HT1080 (cell line): ENCODE measurements around the gene USP3. TPM values are rescaled to one million over a fixed set of nuclear protein-coding genes. Genes with fewer than 3 reads are reported as not detected.
A peak's percentile ranks its signal among the peaks of the same experiment; 100 is the strongest.
"Not testable (repeated sequence)": the region's sequence is repeated elsewhere in the genome, so short reads cannot be mapped to it uniquely, and the experiment has no call there.

Experiments used
- DNase-seq: peaks from one replicate; pipeline ENCODE4 v3.0.0-alpha.2; 2015; ENCODE audit warnings: low read depth
- total RNA-seq: library from RNA; depleted of rRNA; stranded (reverse); fragments of >200 nt; shearing (Covaris generic); gene quantifications from 2 replicates; pipeline ENCODE4 v1.2.3, GENCODE V29; 2014

Gene USP3
- total RNA-seq, 1 experiment from 2014 or later = 38.0 TPM

DNA sequence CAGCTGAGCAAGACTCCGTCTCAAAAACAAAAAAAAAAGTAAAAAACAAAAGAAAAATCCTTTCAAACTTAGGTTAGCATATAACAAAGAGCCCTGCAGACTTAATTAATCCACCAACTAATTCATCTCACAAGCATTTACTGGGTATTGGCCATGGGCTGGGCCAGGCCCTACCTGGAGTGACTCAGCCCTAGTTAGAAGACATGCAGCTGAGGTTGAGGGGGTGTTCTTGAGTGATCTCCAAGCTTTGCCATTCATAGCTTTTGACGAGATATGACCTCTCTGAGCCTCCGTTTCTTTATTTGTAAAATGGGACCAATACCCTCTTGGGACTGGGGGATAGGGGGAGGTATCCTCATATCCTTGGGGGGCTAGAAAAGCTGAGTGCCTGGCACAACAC, 100.6 kb downstream of the USP3 start:
- no peak for DNase-seq

DNA sequence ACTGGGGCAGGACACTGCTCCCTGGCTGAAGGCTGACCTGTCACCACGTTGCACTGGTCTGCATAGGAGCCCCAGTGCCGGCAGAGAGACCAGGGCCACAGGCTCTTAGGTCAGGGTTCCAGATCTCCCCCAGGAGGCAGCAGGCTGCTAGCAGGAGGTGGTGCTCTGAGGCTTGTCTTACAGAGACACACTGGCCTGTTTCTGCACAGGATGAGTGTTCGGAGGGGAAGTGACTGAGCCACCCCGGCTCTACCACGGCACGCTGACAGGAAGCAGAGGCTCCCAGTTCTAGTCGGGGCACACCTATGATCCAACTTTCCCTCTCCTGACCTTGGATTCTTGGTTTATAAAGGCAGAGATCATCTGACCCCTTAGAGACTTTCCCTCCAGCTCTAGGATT, 101.4 kb downstream of the USP3 start:
- peak; percentile 53 for DNase-seq

- DNase-seq = no peak
Measured at GRCh38 chr15:63606308-63606707, 101.9 kb downstream of the USP3 start.

DNA sequence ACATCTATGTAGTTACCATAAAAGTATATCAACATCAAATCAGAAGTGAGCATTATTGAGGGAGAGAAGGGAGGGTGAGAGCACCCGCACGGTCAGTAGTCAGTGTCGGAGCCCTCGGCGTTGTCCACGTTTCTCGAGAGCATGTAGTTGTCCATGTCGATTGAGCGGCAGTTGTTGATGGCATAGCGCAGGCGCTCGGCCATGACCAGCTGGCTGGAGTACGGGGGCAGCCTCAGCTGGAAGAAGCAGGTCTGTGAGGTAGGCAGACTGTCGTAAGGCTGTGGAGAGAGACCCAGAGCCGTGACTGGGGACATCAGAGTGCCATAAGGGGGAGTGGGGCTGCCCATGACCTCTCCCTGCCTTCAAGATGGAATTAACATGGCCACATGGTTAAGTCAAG, 104.6 kb downstream of the USP3 start:
- DNase-seq = no peak

GRCh38 chr15:63609448-63609847, 105.1 kb downstream of the USP3 start:
- DNase-seq = no peak

GRCh38 chr15:63610209-63610841, 105.9 kb downstream of the USP3 start:
- DNase-seq = peak; percentile 82

DNA sequence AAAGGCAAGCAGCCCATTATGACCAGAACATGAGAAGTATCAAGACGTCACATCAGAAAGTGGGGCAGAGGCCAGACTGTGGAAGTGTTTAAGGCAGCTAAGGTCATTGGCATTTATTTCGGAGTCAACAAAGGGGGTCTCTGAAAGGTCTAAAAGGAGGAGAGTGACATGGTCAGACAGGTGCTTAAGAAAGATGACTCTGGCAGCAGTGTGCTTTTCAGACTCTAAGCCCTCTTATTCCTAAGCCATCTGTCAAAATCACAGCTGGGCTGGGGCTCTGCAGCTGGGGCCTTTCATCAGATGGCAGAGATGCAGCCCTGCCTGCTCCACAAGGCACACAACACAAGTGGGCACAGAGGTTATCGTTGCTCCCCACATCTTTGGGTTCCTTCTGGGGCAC, 106.8 kb downstream of the USP3 start:
- DNase-seq = no peak

DNA sequence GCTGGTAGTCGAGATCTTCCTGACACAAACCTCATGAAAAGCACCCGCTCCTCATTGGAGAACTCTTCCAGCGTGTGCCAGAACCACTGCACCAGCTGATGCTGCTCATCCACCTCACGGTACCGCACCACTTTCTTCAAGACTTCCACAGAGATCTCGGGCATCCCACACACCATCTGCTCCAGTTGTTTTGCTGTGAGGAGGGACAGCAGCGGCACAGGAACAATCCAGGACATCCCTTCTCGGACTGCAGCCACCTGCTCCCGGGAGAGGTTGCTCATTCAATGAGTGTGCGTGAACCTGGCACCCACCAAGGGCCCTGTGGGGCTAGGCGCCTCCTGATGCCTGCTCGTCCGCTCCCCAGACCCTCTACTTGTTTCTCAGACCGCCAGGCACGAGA, 107.9 kb downstream of the USP3 start:
- no peak for DNase-seq

DNA sequence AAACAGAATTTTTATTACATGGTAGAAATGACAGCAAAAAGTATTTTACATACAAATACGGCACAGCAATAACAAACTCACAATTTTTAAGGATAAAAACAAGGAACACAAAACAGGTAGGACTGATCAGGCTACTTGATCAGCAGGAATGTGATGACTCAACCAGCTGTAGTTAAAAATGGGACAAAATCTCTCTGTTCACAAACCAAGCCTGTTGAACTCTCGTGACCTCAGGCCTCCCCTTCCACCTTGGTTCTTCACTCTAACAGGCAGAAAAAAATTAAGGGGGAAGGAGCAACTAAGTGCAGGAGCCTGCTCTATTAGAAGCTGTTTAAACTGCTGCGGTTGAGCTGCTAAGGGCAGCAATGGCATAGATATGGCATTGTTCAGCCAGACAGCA, 111.5 kb downstream of the USP3 start:
- DNase-seq = peak; percentile 42

DNA sequence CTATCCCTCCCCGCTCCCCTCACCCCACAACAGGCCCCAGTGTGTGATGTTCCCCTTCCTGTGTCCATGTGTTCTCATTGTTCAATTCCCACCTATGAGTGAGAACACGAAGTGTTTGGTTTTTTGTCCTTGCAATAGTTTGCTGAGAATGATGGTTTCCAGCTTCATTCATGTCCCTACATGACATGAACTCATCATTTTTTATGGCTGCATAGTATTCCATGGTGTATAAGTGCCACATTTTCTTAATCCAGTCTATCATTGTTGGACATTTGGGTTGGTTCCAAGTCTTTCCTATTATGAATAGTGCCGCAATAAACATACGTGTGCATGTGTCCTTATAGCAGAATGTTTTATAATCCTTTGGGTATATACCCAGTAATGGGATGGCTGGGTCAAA, 112.8 kb downstream of the USP3 start:
- DNase-seq = not testable (repeated sequence)

DNA sequence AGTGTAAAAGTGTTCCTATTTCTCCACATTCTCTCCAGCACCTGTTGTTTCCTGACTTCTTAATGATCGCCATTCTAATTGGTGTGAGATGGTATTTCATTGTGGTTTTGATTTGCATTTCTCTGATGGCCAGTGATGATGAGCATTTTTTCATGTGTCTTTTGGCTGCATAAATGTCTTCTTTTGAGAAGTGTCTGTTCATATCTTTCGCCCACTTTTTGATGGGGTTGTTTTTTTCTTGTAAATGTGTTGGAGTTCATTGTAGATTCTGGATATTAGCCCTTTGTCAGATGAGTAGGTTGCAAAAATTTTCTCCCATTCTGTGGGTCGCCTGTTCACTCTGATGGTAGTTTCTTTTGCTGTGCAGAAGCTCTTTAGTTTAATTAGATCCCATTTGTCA, 113.2 kb downstream of the USP3 start:
- not testable (repeated sequence) for DNase-seq

DNA sequence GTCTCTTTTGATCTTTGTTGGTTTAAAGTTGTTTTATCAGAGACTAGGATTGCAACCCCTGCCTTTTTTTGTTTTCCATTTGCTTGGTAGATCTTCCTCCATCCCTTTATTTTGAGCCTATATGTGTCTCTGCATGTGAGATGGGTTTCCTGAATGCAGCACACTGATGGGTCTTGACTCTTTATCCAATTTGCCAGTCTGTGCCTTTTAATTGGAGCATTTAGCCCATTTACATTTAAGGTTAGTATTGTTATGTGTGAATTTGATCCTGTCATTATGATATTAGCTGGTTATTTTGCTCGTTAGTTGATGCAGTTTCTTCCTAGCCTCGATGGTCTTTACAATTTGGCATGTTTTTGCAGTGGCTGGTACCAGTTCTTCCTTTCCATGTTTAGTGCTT, 116.4 kb downstream of the USP3 start:
- DNase-seq = not testable (repeated sequence)

GRCh38 chr15:63623232-63623969, 119.0 kb downstream of the USP3 start:
- no peak for DNase-seq

- DNase-seq = no peak
Measured at GRCh38 chr15:63626955-63627354, 122.6 kb downstream of the USP3 start.

DNA sequence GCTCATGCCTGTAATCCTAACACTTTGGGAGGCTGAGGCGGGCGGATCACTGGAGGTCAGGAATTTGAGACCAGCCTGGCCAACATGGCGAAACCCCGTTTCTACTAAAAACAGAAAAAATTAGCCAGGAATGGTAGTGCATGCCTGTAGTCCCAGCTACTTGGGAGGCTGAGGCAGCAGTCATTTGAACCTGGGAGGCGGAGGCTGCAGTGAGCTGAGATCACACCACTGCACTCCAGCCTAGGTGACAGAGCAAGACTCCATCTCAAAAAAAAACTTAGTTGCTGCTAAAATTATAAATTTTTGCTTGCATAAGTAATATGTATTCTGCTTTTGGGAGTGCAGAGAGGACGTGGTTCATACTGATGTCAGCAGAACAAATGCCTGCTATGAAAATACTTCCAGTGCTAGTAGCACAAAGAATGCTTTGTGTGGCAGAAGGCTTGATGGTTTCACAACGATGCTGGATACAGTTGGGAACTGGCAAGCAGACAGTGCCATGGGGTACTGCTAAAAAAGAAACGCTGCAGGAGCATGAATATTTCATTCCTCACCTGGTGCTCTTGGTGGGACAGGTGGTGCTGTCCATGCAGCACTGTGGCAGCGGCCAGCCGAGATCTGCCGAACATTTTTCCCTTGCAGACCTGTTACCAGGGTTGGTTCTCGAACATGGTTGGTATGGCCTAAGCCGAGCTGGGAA, 123.9 kb downstream of the USP3 start:
- no peak for DNase-seq

- DNase-seq = no peak
Measured at GRCh38 chr15:63630036-63630751, 125.8 kb downstream of the USP3 start.

- no peak for DNase-seq
Measured at GRCh38 chr15:63633312-63633711, 128.9 kb downstream of the USP3 start.

DNA sequence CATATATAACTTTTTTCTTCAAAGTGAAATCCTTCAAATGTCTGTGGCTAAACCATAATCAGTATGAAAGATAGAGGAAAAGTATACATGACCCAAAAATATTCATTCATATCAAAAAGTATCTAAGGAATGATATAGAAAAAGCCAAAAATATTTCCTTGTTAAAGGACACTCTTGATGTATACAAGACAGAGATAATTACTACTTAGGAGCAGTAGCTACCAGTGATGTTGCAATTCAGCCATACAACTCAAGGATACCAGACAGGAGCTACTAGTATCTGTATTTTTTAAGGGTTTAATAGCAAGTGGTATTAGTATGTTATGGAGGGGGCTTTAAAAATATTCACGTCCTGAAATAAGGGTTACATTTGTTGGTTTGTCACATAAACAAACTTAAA, 129.8 kb downstream of the USP3 start:
- no peak for DNase-seq

DNA sequence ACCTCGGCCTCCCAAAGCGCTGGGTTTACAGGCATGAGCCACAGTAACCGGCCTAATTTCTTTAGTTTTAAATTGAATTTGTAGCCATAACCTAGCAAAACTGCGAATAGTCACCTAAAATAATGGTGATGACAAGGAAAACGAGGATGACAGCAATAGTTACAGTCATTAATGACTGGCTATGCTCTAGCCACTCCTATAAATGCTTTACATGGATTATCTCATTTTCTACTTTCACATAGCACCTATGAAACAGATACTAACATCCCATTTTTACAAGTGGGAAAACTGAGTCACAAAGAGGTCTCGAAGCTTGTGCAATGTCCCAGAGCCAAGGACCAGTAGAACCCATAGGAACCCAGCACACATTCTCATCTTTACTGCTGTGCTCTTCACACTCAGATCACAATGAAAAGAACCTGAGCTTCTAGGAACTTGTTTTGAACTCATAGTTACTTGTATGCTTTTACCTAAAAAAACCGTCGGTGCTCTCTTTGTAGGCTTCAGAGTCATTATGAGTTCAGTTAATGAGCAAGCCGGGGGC, 132.2 kb downstream of the USP3 start:
- DNase-seq = no peak

DNA sequence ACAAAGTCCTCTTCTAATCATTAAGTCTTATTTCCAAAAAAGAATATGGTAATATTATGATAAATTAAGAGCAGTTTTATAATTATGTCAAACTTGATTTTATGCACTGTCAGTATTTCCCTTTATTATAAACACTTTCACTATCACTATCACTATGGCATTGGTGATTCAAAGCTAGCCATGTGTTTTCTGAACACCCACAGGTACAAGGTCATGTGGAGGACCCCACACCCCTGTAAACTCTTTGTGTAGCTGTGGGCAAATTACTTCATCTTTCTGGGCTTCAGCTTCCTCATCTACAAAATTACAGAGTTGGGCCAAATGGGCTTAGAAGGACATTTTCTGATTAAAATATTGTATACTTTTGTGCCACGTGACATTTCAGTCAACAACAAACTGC, 134.4 kb downstream of the USP3 start:
- no peak for DNase-seq

GRCh38 chr15:63640146-63640545, 135.8 kb downstream of the USP3 start:
- no peak for DNase-seq
